OCI-LY3 (cell line): ENCODE measurements around the gene NPHP4.
A peak's percentile ranks its signal among the peaks of the same experiment; 100 is the strongest.

Experiments
- EZH2phosphoT487 ChIP-seq: fragments of 200-600 bp; shearing (Covaris generic); IDR thresholded peaks from 2 replicates; pipeline ENCODE4 v1.6.1; 2018; ENCODE audit warnings: antibody characterized with exemption, mixed run types, low read depth
- TF ChIP-seq, protein P1 (sequence below): fragments of 200-600, 300-600 bp; sonication (generic); IDR thresholded peaks from 2 replicates; pipeline ENCODE4 v1.5.1; 2014; ENCODE audit warnings: antibody characterized with exemption, low read length, low read depth

DNA sequence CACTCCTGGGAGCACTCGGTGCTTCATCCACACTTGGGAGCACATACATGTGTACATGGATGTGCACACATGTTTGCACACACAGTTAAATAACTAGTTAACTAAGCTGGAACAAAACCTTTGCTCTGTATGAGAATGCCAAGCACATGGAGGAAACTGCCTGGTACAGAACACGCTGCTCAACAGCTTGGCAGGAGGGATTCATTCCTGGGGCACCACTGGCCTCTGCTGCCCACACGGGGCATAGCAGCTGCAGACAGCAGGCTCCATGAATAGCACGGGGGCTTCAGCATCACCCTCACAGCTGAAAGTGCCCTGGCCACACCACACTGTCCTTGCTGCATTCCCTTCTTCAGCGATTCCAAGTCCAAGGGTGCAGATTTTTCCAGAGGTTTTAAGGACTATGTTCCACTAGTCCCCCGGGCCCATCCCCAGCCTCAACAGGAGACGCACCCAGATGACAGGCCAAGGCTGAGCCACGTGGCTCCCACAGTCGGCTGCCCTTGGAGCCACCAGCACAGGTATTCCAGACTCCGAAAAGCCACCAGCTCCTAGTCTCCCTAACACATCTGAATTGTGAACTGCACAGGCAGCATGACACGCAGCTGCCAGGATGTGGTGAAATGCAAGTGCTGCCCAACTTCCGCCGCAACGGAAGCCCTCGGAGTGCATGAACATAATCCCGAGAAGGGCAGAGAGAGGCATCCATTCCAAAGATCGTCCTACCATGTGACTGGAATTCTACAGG is 16.9 kb downstream of the NPHP4 start:
- TF ChIP-seq, protein P1, sequence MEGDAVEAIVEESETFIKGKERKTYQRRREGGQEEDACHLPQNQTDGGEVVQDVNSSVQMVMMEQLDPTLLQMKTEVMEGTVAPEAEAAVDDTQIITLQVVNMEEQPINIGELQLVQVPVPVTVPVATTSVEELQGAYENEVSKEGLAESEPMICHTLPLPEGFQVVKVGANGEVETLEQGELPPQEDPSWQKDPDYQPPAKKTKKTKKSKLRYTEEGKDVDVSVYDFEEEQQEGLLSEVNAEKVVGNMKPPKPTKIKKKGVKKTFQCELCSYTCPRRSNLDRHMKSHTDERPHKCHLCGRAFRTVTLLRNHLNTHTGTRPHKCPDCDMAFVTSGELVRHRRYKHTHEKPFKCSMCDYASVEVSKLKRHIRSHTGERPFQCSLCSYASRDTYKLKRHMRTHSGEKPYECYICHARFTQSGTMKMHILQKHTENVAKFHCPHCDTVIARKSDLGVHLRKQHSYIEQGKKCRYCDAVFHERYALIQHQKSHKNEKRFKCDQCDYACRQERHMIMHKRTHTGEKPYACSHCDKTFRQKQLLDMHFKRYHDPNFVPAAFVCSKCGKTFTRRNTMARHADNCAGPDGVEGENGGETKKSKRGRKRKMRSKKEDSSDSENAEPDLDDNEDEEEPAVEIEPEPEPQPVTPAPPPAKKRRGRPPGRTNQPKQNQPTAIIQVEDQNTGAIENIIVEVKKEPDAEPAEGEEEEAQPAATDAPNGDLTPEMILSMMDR = peak; percentile 24; the same call in 1 of the 2 replicates
- no peak for TF ChIP-seq EZH2phosphoT487
